Lung (tissue), 12 donors: ENCODE results near the gene MITD1. TPM values are rescaled to one million over a fixed set of nuclear protein-coding genes. Genes with fewer than 3 reads are reported as not detected.

ENCODE experiments used
- ATAC-seq: fragments of 200-7000 bp; cut with Tn5 transposase; one replicate; pipeline ENCODE4 v1.9.1; 2020; ENCODE audit warnings: moderate number of reproducible peaks; ENCODE audit not compliant: insufficient read depth, low FRiP score
- DNase-seq, 3 donors: peaks; one replicate each; pipeline ENCODE4 v3.0.0-alpha.2; 2013 to 2017
- H3K27ac ChIP-seq, 2 donors: one replicate each; pipeline ENCODE4 v1.5.1; 2013; ENCODE audit warnings: mild to moderate bottlenecking in 2 of 2, moderate library complexity in 2 of 2, control low read depth in 1 of 2, inconsistent platforms in 1 of 2, low read depth in 1 of 2, low read length in 1 of 2
- H3K27me3 ChIP-seq, 3 donors: one replicate each; pipeline ENCODE4 v1.5.1; 2013; ENCODE audit warnings: low read length in 2 of 3; ENCODE audit not compliant: control insufficient read depth in 3 of 3, insufficient read depth in 3 of 3
- H3K36me3 ChIP-seq, 4 donors: one replicate each; pipeline ENCODE4 v1.5.1; 2013; ENCODE audit warnings: low read length in 4 of 4, mild to moderate bottlenecking in 1 of 4, moderate library complexity in 1 of 4; ENCODE audit not compliant: control insufficient read depth in 4 of 4, insufficient read depth in 4 of 4
- H3K4me1 ChIP-seq, 5 donors: one replicate each; pipeline ENCODE4 v1.5.1; 2013; ENCODE audit warnings: low read length in 5 of 5, mild to moderate bottlenecking in 2 of 5, moderate library complexity in 1 of 5; ENCODE audit not compliant: control insufficient read depth in 5 of 5, insufficient read depth in 5 of 5
- H3K4me3 ChIP-seq: one replicate; pipeline ENCODE4 v1.5.1; 2013; ENCODE audit warnings: mild to moderate bottlenecking, control low read depth, moderate library complexity
- H3K9ac ChIP-seq, 2 donors: one replicate each; pipeline ENCODE4 v1.5.1; 2013; ENCODE audit warnings: low read length in 2 of 2, control low read depth in 1 of 2; ENCODE audit not compliant: insufficient read depth in 1 of 2
- H3K9me3 ChIP-seq, 4 donors: one replicate each; pipeline ENCODE4 v1.5.1; 2013; ENCODE audit warnings: low read length in 3 of 4, mild to moderate bottlenecking in 1 of 4, moderate library complexity in 1 of 4; ENCODE audit not compliant: control insufficient read depth in 4 of 4, insufficient read depth in 3 of 4
- CTCF ChIP-seq: IDR thresholded peaks from 2 replicates; pipeline ENCODE4 v1.5.1; 2012; ENCODE audit warnings: mild to moderate bottlenecking; ENCODE audit errors: control extremely low read depth, extremely low read depth
- WGBS, 2 donors: extraction: QIAGEN DNeasy Blood & Tissue Kit; methylation state at CpG; one replicate each; pipeline ENCODE4 v1.1.7; 2013; 5-methylcytosine and 5-hydroxymethylcytosine counted together
- polyA plus RNA-seq, 2 donors: library from polyadenylated mRNA; stranded (reverse); fragments of 200-250 nt; gene quantifications; one replicate each; pipeline ENCODE4 v1.2.1, GENCODE V29; 2013
- total RNA-seq, 2 donors: library from RNA; depleted of rRNA in 1 of 2; stranded (reverse); fragments of >200 nt in 1 of 2; gene quantifications; one replicate each; pipeline ENCODE4 v1.2.1, GENCODE V29; 2014 to 2021
- donor health status: control.
- donor health status: control.
- donor health status: Bipolar disorder and iron deficiency.
- donor health status: healthy.
- donor health status: DM: yes; HTN: yes; CAD: no.

The MITD1 gene
- total and polyA plus RNA-seq, 4 donors: 17.6 to 57.1 (median 34.6) TPM

- Histone ChIP-seq H3K9me3 (no peaks in the 10 kb centered on the region), H3K4me1 (no peaks in the 10 kb centered on the region), H3K4me3 (no peak overlapping the region), H3K36me3 (no peaks in the 10 kb centered on the region), H3K9ac (no peak overlapping the region), H3K27me3 (no peaks in the 10 kb centered on the region), H3K27ac (no peak overlapping the region)
- ATAC-seq: no peak
- no peak for TF ChIP-seq CTCF
- no peak for DNase-seq
- WGBS, 2 donors: 82 to 91% methylated on average over 5 of the region's 5 CpGs
These were observed 24.6 kb upstream of the MITD1 start for GRCh38 chr2:99205491-99205890.

- no peaks in the 10 kb centered on the region for H3K27me3 ChIP-seq
- H3K9ac ChIP-seq: no peak overlapping the region
- ATAC-seq: no peak
- peaks cover 0 to 1% (median 0%) of the 10 kb centered on the region in 5 donors for H3K4me1 ChIP-seq
- WGBS, 2 donors: 93 to 98% methylated on average over 4 of the region's 4 CpGs
- DNase-seq: no peak
- no peak for TF ChIP-seq CTCF
- no peak overlapping the region for H3K4me3 ChIP-seq
- H3K27ac ChIP-seq: no peak overlapping the region
- H3K36me3 ChIP-seq: peaks cover 3 to 9% (median 4%) of the 10 kb centered on the region in 4 donors
- no peaks in the 10 kb centered on the region for H3K9me3 ChIP-seq
These were observed 21.3 kb upstream of the MITD1 start for GRCh38 chr2:99201959-99202678.

GRCh38 chr2:99200076-99200800 is 19.4 kb upstream of the MITD1 start:
- Histone ChIP-seq H3K9me3 (no peaks in the 10 kb centered on the region), H3K27ac (no peak overlapping the region), H3K4me3 (no peak overlapping the region), H3K9ac (no peak overlapping the region), H3K27me3 (no peaks in the 10 kb centered on the region), H3K4me1 (peaks cover 0 to 1% (median 0%) of the 10 kb centered on the region in 5 donors), H3K36me3 (peaks cover 5 to 16% (median 11%) of the 10 kb centered on the region in 4 donors)
- ATAC-seq (no peak), DNase-seq (no peak)
- TF ChIP-seq CTCF: no peak
- 71 to 79% methylated on average over 7 of the region's 7 CpGs for WGBS, 2 donors
